Activated CD8-positive, alpha-beta memory T cell treated with anti-CD3 and anti-CD28 coated beads, Interleukin-2, amount 10 ng/mL, durations not matched to agents 7 days and 5 days (primary cell): ENCODE results near the gene APLP2. TPM values are rescaled to one million over a fixed set of nuclear protein-coding genes. Genes with fewer than 3 reads are reported as not detected.
"Not testable (repeated sequence)": the region's sequence is repeated elsewhere in the genome, so short reads cannot be mapped to it uniquely, and the experiment has no call there.

ENCODE experiments used
- ATAC-seq: fragments of 150-1000 bp; cut with Tn5 transposase; one replicate; pipeline ENCODE4 v1.10.0; 2021; ENCODE audit warnings: moderate library complexity
- CTCF ChIA-PET: fragments of 350-600 bp; sonication (Branson Sonifier 250); formaldehyde crosslinking; loops from one replicate; lab custom pipeline; 2021; ENCODE audit warnings: antibody characterized with exemption; lab: Charles Lee
- DNase-seq: peaks from one replicate; pipeline ENCODE4 v3.0.0-alpha.2; 2020
- H3K27ac Mint-ChIP-seq: one replicate; pipeline ENCODE4 v1.8.0; 2021; ENCODE audit warnings: mild to moderate bottlenecking, mixed read lengths
- H3K27me3 Mint-ChIP-seq: one replicate; pipeline ENCODE4 v1.8.0; 2021; ENCODE audit warnings: mixed read lengths
- H3K36me3 Mint-ChIP-seq: one replicate; pipeline ENCODE4 v1.8.0; 2021; ENCODE audit warnings: mild to moderate bottlenecking, mixed read lengths
- H3K4me1 Mint-ChIP-seq: one replicate; pipeline ENCODE4 v1.8.0; 2021; ENCODE audit warnings: mixed read lengths
- H3K4me3 Mint-ChIP-seq: one replicate; pipeline ENCODE4 v1.8.0; 2021; ENCODE audit warnings: mild to moderate bottlenecking, moderate library complexity, mixed read lengths
- H3K9me3 Mint-ChIP-seq: one replicate; pipeline ENCODE4 v1.8.0; 2022; ENCODE audit warnings: low read depth, mixed read lengths
- total RNA-seq, 2 experiments: library from RNA; stranded (reverse); gene quantifications; one replicate each; pipeline ENCODE4 v1.2.3, GENCODE V29; 2021

The APLP2 gene
- total RNA-seq, 2 experiments from 2014 or later: 21.9 to 33.5 TPM

DNA sequence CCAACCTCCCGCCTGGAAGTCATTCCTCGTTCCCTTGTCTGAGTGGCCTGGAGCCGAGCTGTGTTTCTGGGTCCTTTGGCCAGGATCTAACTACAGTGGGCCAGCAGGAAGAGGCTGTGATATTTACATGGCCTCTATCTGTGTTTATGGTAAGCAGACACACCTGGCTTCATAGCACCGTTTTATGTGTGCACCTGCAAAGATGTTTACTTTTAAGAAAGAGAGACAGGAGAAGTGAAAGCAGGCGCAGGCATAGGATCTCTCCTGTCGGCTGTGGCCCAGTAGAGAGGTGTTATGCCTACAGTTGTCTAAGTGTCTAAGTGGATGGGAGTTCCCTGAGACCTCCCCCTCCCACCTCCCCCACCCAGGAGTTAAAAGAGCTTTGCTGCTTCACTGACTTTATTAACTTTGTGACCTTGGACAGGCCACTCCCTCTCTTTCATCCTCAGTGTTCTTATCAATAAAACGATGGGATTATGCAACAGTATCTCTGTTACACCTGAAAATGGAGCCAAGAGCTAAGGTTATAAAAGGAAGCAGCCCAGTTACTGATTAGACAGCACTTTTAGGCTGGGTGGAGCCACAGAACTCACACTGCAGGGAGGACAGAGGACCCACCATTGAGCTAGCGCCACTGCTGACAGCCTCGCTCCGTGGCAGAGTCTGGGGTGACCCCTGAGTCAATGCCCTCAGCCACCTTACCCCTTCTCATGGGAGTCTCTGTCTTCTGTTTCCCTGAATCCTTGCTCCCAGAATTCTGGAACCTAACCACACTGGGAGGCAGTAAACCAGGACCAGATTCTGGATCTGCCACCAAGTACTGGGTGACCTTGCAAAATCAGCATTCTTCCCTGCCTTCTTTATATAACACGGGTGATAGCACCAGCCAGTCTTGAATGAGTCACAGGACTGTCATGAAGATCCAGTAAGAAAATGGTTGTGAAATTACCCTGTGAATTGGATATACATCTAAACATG lies 111.9 kb downstream of the APLP2 start:
- Mint-ChIP-seq H3K27ac (no peak overlapping the region), H3K9me3 (no peaks in the 10 kb centered on the region), H3K27me3 (peaks cover 26% of the 10 kb centered on the region), H3K4me3 (no peak overlapping the region), H3K4me1 (no peaks in the 10 kb centered on the region), H3K36me3 (no peaks in the 10 kb centered on the region)
- CTCF ChIA-PET: no interaction called here
- ATAC-seq (no peak), DNase-seq (no peak)

DNA sequence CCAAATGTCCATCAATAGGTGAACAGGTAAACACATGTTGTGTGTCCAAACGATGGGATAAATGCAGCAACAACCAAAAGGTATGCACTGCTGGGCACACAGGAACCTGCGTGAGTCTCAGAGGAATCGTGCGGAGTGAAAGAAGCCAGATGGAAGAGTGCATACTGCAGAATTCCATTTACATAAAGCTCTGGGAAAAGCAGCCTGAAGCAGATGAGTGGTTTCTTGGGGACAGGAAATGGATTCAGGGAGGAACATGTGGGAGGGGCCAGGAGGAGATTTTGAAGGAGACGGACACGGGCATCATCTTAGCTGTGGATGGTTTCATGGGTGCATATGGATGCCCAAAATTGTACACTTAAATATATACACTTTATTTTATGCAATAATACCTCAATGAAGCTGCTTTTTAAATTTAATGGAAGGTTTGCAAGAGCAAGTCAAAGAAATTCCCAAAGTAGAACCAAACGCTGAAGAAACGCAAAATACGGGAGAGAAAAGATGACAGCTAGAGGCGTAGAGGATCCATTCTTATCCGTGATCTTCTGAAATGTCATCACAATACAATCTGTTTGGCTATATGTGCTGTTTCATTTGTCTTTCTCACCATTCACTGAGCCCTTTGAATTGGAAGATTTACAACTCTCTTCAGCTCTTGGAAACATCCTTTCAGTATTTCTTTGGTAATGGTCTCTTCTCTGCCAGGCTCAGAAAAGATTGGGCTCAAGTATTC lies 114.3 kb downstream of the APLP2 start:
- ATAC-seq: no peak

DNA sequence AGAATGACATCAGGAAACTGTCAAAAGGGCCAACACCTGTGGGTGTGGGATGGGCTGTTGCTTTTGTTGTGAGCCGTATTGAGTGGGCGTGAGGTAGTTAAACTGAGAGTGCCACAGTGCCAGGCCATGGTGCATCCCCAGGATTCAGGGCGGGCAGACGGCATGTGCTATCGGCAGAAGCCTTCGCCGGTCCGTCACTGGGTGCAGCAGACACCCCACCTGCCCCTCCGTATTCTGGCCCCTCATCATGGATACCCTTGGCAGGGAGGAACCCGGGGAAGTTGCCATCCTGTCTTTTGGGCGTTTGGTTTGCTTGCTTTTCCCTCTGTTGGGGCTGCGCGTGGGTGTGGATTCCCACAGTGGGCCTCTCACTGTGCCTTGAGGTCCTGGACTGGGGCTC lies 117.4 kb downstream of the APLP2 start:
- DNase-seq (no peak), ATAC-seq (no peak)
- CTCF ChIA-PET: no interaction called here
- no peaks in the 10 kb centered on the region for H3K9me3 Mint-ChIP-seq
- no peak overlapping the region for H3K27ac Mint-ChIP-seq
- no peak overlapping the region for H3K4me3 Mint-ChIP-seq
- H3K4me1 Mint-ChIP-seq: no peaks in the 10 kb centered on the region
- peaks cover 15% of the 10 kb centered on the region for H3K27me3 Mint-ChIP-seq
- no peaks in the 10 kb centered on the region for H3K36me3 Mint-ChIP-seq

More for the DNA sequence above, 114.3 kb downstream of the APLP2 start:
- Mint-ChIP-seq H3K27me3 (peaks cover 26% of the 10 kb centered on the region), H3K27ac (no peak overlapping the region), H3K4me1 (no peaks in the 10 kb centered on the region), H3K4me3 (no peak overlapping the region), H3K9me3 (no peaks in the 10 kb centered on the region), H3K36me3 (no peaks in the 10 kb centered on the region)
- CTCF ChIA-PET: interaction anchor here (0.6 kb wide), 1 partner anchor 92 kb away, joined by 3 read pairs; no protein-coding TSS in a partner anchor
- no peak for DNase-seq

DNA sequence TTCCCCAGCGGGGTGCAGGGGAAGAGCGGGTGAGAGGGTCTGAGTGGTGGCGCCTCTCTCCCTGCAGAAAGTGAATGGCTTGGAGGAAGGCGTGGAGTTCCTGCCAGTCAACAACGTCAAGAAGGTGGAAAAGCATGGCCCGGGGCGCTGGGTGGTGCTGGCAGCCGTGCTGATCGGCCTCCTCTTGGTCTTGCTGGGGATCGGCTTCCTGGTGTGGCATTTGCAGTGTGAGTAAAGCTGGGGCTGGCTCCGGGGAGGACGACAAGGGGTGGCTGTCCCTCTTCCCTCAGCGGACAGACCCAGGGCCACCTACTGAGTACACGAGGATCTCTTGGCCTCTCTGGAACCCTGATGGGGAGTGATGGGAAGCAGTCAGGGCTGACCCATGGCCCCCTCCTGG lies 118.4 kb downstream of the APLP2 start:
- no peaks in the 10 kb centered on the region for H3K4me1 Mint-ChIP-seq
- H3K4me3 Mint-ChIP-seq: no peak overlapping the region
- H3K36me3 Mint-ChIP-seq: no peaks in the 10 kb centered on the region
- H3K9me3 Mint-ChIP-seq: no peaks in the 10 kb centered on the region
- H3K27me3 Mint-ChIP-seq: peaks cover 13% of the 10 kb centered on the region
- CTCF ChIA-PET: no interaction called here
- ATAC-seq (no peak), DNase-seq (no peak)
- no peak overlapping the region for H3K27ac Mint-ChIP-seq

DNA sequence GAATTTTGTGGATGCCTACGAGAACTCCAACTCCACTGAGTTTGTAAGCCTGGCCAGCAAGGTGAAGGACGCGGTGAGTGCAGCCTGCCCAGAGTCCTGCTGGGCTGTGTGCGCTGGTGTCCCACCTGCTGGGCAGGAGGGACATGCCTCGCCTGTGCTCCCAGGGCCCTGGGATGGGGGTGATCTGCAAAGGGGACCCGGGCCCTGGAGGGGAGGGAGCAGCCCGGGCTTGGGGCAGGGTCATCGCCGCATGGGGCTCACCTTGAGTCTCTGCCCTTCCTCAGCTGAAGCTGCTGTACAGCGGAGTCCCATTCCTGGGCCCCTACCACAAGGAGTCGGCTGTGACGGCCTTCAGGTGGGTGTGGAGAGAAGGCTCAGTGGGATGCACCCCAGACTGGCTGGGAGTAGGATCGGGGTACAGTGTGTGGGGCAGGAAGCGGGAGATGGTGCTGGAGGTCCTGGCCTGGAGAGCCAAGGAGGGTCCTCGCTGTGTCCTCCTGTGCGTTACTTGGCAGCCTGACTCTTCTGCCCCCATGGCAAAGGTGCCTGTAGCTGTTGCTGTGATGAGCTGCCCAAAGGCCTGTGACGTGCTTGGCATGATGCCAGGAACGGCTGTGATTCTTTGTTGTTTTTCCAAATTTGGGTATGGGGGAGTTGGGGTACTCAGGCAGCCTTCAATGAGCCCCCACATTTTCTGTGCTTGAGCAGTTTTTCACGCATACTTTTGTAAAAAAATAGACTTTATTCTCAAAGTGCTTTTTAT lies 119.1 kb downstream of the APLP2 start:
- CTCF ChIA-PET: no interaction called here
- Mint-ChIP-seq H3K4me3 (no peak overlapping the region), H3K9me3 (no peaks in the 10 kb centered on the region), H3K4me1 (no peaks in the 10 kb centered on the region), H3K27me3 (peaks cover 10% of the 10 kb centered on the region), H3K36me3 (no peaks in the 10 kb centered on the region), H3K27ac (no peak overlapping the region)
- DNase-seq: no peak
- ATAC-seq: no peak

GRCh38 chr11:130189492-130190210 lies 120.0 kb downstream of the APLP2 start:
- ATAC-seq (no peak), DNase-seq (no peak)
- Mint-ChIP-seq H3K4me1 (no peaks in the 10 kb centered on the region), H3K4me3 (no peak overlapping the region), H3K27ac (no peak overlapping the region), H3K36me3 (no peaks in the 10 kb centered on the region), H3K9me3 (no peaks in the 10 kb centered on the region), H3K27me3 (peaks cover 6% of the 10 kb centered on the region)
- CTCF ChIA-PET: no interaction called here

DNA sequence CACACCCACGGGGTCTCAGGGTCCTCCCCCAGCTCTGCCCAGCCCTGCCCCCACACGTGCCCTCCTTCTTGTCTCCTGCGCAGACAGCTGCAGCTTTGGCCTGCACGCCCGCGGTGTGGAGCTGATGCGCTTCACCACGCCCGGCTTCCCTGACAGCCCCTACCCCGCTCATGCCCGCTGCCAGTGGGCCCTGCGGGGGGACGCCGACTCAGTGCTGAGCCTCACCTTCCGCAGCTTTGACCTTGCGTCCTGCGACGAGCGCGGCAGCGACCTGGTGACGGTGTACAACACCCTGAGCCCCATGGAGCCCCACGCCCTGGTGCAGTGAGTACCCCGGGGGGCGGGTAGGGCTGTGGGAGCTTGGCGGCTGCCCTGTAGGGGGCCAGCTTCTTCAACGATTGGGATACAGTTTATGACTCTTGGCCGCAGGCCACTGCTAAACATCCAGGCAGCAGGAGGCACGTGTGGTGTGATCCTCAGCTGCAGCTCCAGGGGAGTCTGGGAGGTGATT lies 120.7 kb downstream of the APLP2 start:
- CTCF ChIA-PET: no interaction called here
- DNase-seq (no peak), ATAC-seq (no peak)
- H3K9me3 Mint-ChIP-seq: no peaks in the 10 kb centered on the region
- H3K27me3 Mint-ChIP-seq: no peaks in the 10 kb centered on the region
- H3K4me3 Mint-ChIP-seq: no peak overlapping the region
- no peaks in the 10 kb centered on the region for H3K36me3 Mint-ChIP-seq
- no peaks in the 10 kb centered on the region for H3K4me1 Mint-ChIP-seq
- no peak overlapping the region for H3K27ac Mint-ChIP-seq

DNA sequence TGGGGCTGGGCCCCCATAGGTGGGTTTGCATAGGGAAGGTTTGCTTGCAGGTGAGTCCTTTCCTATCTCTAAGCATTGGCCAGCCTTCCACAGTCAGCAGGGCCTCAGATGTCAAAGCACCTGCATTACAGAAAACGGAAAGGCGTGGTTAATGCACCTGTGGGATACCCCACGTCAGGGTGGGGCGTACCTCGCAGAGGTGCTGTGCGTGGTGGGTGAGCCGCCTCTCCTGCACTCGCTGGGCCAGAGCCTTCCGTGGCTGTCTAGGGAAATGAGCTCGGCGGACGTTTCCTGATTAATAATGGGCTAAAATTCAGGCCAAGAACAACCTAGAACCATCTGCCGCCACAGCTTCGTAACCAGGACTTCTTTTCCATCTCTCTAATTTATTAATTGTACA lies 122.2 kb downstream of the APLP2 start:
- DNase-seq: no peak
- no peak overlapping the region for H3K27ac Mint-ChIP-seq

DNA sequence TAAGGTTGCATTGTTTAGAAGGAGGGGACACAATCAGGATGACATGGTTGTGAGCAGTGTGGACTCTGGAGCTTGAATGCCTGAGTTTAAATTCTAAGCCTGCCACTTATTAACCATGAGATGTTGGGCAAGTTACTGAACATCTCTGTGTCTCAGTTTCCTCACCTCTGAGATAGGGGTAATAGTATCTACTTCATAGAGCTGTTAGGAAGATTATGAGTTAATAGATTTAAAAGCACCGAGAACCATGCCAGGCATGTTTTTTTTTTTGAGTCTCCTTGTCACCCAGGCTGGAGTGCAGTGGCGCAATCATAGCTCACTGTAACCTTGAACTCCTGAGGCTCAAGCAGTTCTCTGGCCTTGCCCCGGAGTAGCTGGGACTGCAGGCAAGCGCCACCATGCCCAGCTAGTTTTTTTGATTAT lies 123.2 kb downstream of the APLP2 start:
- DNase-seq (no peak), ATAC-seq (no peak)
- Mint-ChIP-seq H3K4me3 (no peak overlapping the region), H3K36me3 (no peaks in the 10 kb centered on the region), H3K4me1 (no peaks in the 10 kb centered on the region), H3K27ac (no peak overlapping the region), H3K27me3 (no peaks in the 10 kb centered on the region), H3K9me3 (no peaks in the 10 kb centered on the region)
- CTCF ChIA-PET: no interaction called here

More for the DNA sequence above, 122.2 kb downstream of the APLP2 start:
- Mint-ChIP-seq H3K36me3 (no peaks in the 10 kb centered on the region), H3K27me3 (no peaks in the 10 kb centered on the region), H3K9me3 (no peaks in the 10 kb centered on the region), H3K4me3 (no peak overlapping the region), H3K4me1 (no peaks in the 10 kb centered on the region)
- no peak for ATAC-seq
- CTCF ChIA-PET: interaction anchor here (1.2 kb wide), 1 partner anchor 21 kb away, joined by 3 read pairs; no protein-coding TSS in a partner anchor

DNA sequence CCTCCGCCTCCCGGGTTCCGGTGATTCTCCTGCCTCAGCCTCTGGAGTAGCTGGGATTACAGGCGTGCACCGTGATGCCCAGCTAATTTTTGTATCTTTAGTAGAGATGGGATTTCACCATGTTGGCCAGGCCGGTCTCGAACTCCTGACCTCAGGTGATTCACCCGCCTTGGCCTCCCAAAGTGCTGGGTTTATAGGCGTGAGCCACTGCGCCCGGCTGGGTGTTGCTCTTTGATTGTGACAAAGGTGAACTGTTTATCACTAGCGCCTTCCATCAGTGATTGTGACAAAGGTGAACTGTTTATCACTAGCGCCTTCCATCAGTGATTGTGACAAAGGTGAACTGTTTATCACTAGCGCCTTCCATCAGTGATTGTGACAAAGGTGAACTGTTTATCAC lies 123.9 kb downstream of the APLP2 start:
- DNase-seq, H3K27ac Mint-ChIP-seq, H3K36me3 Mint-ChIP-seq, H3K4me1 Mint-ChIP-seq, H3K27me3 Mint-ChIP-seq, H3K4me3 Mint-ChIP-seq, ATAC-seq, CTCF ChIA-PET, H3K9me3 Mint-ChIP-seq: not testable (repeated sequence)
